Gastroesophageal sphincter (tissue), 4 donors: ENCODE data around the gene NT5M. TPM values are rescaled to one million over a fixed set of nuclear protein-coding genes. Genes with fewer than 3 reads are reported as not detected.
"Not testable (repeated sequence)": the region's sequence is repeated elsewhere in the genome, so short reads cannot be mapped to it uniquely, and the experiment has no call there.

Experiments used
- ATAC-seq: fragments of 150-250 bp; one replicate; pipeline ENCODE4 v1.9.1; 2016; ENCODE audit warnings: mild to moderate bottlenecking, moderate library complexity
- H3K27ac ChIP-seq, 4 donors: fragments of 200-600 bp; sonication (generic) in 3 of 4; 1 replicate in 3 of 4; 2 replicates in 1 of 4; pipeline ENCODE4 v1.5.1; 2016 to 2019
- H3K27me3 ChIP-seq: fragments of 200-600 bp; sonication (generic); one replicate; pipeline ENCODE4 v1.5.1; 2019
- H3K36me3 ChIP-seq, 2 donors: fragments of 200-600 bp; sonication (generic); one replicate each; pipeline ENCODE4 v1.5.1; 2019; ENCODE audit warnings: control low read depth in 1 of 2
- H3K4me1 ChIP-seq, 3 donors: fragments of 200-600 bp; sonication (generic); 1 replicate in 2 of 3; 2 replicates in 1 of 3; pipeline ENCODE4 v1.5.1; 2016 to 2019; ENCODE audit warnings: control low read depth in 2 of 3
- H3K4me3 ChIP-seq, 2 donors: fragments of 200-600 bp; sonication (generic); one replicate each; pipeline ENCODE4 v1.5.1; 2019; ENCODE audit warnings: mild to moderate bottlenecking in 1 of 2, moderate library complexity in 1 of 2
- H3K9me3 ChIP-seq, 3 donors: fragments of 200-600 bp; sonication (generic); one replicate each; pipeline ENCODE4 v1.5.1; 2017 to 2019; ENCODE audit warnings: control low read depth in 2 of 3
- EP300 ChIP-seq: sonication (generic); formaldehyde crosslinking; IDR thresholded peaks from one replicate; pipeline ENCODE4 v1.6.1; 2017; ENCODE audit warnings: antibody characterized with exemption, mild to moderate bottlenecking
- POLR2A ChIP-seq, 2 donors: fragments of 450-650 bp; IDR thresholded peaks; one replicate each; pipeline ENCODE4 v1.6.1; 2017; ENCODE audit warnings: antibody characterized with exemption in 2 of 2, mild to moderate bottlenecking in 2 of 2, moderate library complexity in 1 of 2
- POLR2AphosphoS5 ChIP-seq: sonication (generic); formaldehyde crosslinking; IDR thresholded peaks from one replicate; pipeline ENCODE4 v1.6.1; 2017; ENCODE audit warnings: antibody characterized with exemption
- WGBS, 2 donors: methylation state at CpG; one replicate each; pipeline ENCODE4 v1.1.5; 2018; ENCODE audit warnings: low coverage in 1 of 2; 5-methylcytosine and 5-hydroxymethylcytosine counted together
- total RNA-seq, 4 donors: library from RNA; depleted of rRNA; stranded (reverse); fragments of >200 nt; gene quantifications; one replicate each; pipeline ENCODE4 v1.1.0, GENCODE V29; 2016
- TF ChIP-seq, protein P1 (sequence below), 4 experiments: fragments of 200-600 bp in 2 of 4; fragments of 450-650 bp in 2 of 4; sonication (generic) in 1 of 4; IDR thresholded peaks; one replicate each; pipeline ENCODE4 v1.5.1; 2017 to 2019; ENCODE audit warnings: antibody characterized with exemption in 4 of 4, mild to moderate bottlenecking in 2 of 4, moderate library complexity in 2 of 4

NT5M gene
- total RNA-seq, 4 donors from 2014 or later, result 2.3 to 9.0 (median 4.5) TPM

DNA sequence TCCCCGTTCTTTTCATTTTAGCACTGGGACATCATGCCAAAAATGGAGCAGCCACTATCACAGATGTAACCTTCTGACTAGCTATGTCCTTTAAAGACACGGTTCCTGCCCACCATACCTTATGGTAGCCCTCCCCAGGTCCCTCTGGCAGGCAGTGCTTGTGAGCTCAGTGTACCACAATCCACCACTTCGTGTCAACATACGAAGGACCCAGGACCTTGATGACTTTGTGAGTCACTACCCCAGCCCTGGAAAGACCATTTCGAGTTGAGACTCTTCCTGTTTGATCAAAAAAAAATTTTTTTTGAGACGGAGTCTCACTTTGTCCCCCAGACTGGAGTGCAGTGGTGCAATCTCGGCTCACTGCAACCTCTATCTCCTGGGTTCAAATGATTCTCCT, 45.2 kb upstream of the NT5M start:
- 92% methylated on average over 5 of the region's 7 CpGs; no CpG with 5 or more reads in 1 of the 2 donors for WGBS, 2 donors
- TF ChIP-seq EP300, result no peak
- TF ChIP-seq POLR2AphosphoS5, result no peak
- no peak for TF ChIP-seq POLR2A (IDR thresholded peaks at IDR 0.05)
- TF ChIP-seq, protein P1, sequence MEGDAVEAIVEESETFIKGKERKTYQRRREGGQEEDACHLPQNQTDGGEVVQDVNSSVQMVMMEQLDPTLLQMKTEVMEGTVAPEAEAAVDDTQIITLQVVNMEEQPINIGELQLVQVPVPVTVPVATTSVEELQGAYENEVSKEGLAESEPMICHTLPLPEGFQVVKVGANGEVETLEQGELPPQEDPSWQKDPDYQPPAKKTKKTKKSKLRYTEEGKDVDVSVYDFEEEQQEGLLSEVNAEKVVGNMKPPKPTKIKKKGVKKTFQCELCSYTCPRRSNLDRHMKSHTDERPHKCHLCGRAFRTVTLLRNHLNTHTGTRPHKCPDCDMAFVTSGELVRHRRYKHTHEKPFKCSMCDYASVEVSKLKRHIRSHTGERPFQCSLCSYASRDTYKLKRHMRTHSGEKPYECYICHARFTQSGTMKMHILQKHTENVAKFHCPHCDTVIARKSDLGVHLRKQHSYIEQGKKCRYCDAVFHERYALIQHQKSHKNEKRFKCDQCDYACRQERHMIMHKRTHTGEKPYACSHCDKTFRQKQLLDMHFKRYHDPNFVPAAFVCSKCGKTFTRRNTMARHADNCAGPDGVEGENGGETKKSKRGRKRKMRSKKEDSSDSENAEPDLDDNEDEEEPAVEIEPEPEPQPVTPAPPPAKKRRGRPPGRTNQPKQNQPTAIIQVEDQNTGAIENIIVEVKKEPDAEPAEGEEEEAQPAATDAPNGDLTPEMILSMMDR (IDR thresholded peaks at IDR 0.05), result no peak
- ATAC-seq, result no peak
- no peaks in the 10 kb centered on the region for H3K27me3 ChIP-seq
- peaks cover 0 to 100% of the 10 kb centered on the region in 2 donors for H3K36me3 ChIP-seq
- H3K9me3 ChIP-seq, result no peaks in the 10 kb centered on the region
- no peak overlapping the region for H3K4me3 ChIP-seq
- no peaks in the 10 kb centered on the region for H3K4me1 ChIP-seq
- H3K27ac ChIP-seq, result no peak overlapping the region

DNA sequence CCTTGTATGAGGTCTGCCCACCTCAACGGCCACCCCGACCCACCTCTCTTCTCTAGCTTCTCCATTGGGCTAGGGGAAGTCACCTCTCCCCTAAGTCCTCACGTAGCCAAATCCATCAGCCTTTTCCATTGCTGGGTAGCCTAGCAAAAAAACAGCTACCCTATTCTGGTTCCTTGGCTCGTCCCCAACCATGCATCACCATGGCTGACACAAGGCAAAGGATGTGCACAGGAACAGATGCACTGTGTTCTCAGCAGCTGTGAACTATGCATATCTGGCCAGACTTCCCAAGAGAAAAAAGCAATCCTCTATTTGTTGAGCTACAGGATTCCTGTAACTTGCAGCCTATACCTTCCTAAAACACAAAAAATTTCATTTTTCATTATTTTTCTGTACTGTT, 44.2 kb upstream of the NT5M start:
- TF ChIP-seq POLR2AphosphoS5 (no peak), EP300 (no peak), POLR2A (IDR thresholded peaks at IDR 0.05) (no peak)
- TF ChIP-seq, protein P1 (IDR thresholded peaks at IDR 0.05), result no peak
- Histone ChIP-seq H3K9me3 (no peaks in the 10 kb centered on the region), H3K27ac (no peak overlapping the region), H3K4me3 (no peak overlapping the region), H3K27me3 (no peaks in the 10 kb centered on the region), H3K36me3 (peaks cover 0 to 100% of the 10 kb centered on the region in 2 donors), H3K4me1 (no peaks in the 10 kb centered on the region)
- WGBS, 2 donors, result 70% methylated on average over 2 of the region's 4 CpGs; no CpG with 5 or more reads in 1 of the 2 donors
- ATAC-seq, result no peak

DNA sequence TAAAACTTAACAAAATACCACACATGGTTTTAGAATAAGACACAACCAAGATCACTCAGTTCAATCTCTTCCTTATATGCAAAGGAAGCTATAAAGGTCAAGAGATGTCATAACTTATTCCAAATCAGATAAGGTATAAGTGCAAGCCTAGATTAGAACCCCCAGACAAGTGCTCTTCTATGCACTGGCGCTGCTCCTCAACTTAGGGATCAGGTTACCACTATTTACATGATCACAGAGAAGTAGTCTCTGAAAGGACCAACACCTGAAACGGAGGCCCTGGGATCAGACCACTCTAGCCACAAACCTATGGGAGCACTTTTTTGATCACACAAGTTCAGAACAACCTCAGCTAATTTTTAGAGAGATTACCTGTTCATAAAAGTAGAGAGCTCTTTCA, 38.7 kb upstream of the NT5M start:
- Histone ChIP-seq H3K36me3 (peaks cover 0 to 100% of the 10 kb centered on the region in 2 donors), H3K9me3 (no peaks in the 10 kb centered on the region)
- 77 to 83% methylated on average over 1 to 2 of the region's 2 CpGs for WGBS, 2 donors

DNA sequence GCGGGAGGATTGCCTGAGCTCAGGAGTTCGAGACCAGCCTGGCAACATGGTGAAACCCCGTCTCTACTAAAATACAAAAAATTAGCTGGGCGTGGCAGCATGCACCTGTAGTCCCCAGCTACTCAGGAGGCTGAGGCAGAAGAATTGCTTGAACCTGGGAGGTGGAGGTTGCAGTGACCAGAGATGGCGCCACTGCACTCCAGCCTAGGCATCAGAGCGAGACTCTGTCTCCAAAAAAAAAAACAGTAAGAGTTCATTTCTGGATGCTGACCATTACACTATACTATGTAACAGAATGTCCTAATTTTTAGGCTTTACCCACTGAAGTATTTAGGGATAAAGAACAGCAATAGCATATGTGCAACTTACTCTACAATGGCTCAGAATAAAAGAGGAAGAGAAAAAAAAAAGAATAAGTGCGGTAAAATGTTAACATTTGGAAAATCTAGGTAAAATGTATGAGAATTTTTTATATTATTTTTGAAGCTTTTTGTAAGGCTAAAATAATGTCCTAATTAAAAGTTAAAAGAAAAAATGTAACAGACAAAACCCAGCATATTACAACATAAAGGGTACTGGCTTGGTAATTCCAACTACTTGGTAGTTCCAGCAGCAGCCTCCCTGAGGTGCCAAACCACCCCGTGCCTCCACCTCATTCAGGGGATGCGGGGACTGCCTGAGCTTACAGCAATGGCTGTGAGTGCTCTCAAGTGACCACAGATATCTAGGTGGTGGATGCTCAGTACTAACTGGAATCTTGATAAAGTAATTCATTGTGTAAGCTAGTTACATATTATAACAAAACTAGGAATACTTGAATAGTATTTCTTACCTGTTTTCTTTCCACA, 33.0 kb upstream of the NT5M start:
- ATAC-seq, result no peak
- 89 to 90% methylated on average over 4 to 7 of the region's 9 CpGs for WGBS, 2 donors
- TF ChIP-seq POLR2A (IDR thresholded peaks at IDR 0.05), result no peak
- TF ChIP-seq, protein P1 (IDR thresholded peaks at IDR 0.05), result no peak
- TF ChIP-seq POLR2AphosphoS5, result no peak
- peaks cover 6 to 97% of the 10 kb centered on the region in 2 donors for H3K36me3 ChIP-seq
- no peak overlapping the region for H3K4me3 ChIP-seq
- no peak overlapping the region for H3K27ac ChIP-seq
- H3K27me3 ChIP-seq, result no peaks in the 10 kb centered on the region
- H3K9me3 ChIP-seq, result no peaks in the 10 kb centered on the region
- H3K4me1 ChIP-seq, result no peaks in the 10 kb centered on the region

More for the DNA sequence above, 38.7 kb upstream of the NT5M start:
- no peaks in the 10 kb centered on the region for H3K4me1 ChIP-seq
- TF ChIP-seq POLR2AphosphoS5, result no peak
- TF ChIP-seq, protein P1 (IDR thresholded peaks at IDR 0.05), result no peak
- no peak for TF ChIP-seq POLR2A (IDR thresholded peaks at IDR 0.05)
- no peak for TF ChIP-seq EP300
- H3K4me3 ChIP-seq, result no peak overlapping the region
- H3K27me3 ChIP-seq, result no peaks in the 10 kb centered on the region
- H3K27ac ChIP-seq, result no peak overlapping the region
- no peak for ATAC-seq

DNA sequence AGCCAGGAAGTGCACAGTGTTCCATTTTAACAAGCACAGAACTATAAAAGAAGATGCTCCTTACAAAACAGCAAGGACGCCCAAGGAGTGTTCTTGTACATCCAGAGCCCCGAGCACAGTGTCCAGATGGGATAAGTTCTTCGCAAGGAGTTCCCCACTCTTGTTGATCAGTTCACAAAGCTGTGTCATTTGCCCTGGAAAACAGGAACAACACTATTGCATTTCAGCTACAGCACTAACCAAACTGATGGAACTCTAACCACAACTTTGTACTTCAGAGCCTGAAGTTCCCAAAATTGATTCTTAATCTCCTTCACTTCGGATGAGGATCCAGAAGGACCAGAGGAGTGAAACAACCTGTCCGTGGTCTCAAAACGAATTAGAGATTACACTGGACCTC, 27.2 kb upstream of the NT5M start:
- no peak for ATAC-seq
- Histone ChIP-seq H3K9me3 (no peaks in the 10 kb centered on the region), H3K4me1 (peaks cover 0 to 44% (median 12%) of the 10 kb centered on the region in 3 donors), H3K36me3 (peaks cover 0 to 50% of the 10 kb centered on the region in 2 donors), H3K27ac (no peak overlapping the region), H3K4me3 (no peak overlapping the region), H3K27me3 (no peaks in the 10 kb centered on the region)
- no peak for TF ChIP-seq EP300
- TF ChIP-seq, protein P1 (IDR thresholded peaks at IDR 0.05), result no peak
- no peak for TF ChIP-seq POLR2A (IDR thresholded peaks at IDR 0.05)
- no peak for TF ChIP-seq POLR2AphosphoS5
- WGBS, 2 donors, result 56 to 76% methylated on average over 2 to 6 of the region's 6 CpGs

DNA sequence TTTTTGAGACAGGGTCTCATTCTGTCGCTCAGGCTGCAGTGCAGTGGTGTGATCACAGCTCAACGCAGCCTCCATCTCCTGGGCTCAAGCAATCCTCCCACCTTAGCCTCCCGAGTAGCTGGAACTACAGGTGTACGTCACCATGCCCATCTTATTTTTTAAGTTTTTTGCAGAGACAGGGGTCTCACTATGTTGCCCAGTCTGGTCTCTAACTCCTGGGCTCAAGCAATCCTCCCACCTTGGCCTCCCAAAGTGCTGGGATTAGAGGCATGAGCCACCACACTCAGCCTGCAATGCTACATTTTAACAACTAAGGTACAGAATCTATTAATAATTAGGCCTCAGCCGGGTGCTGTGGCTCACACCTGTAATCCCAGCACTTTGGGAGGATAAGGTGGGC, 25.7 kb upstream of the NT5M start:
- 83 to 92% methylated on average over 4 of the region's 5 CpGs for WGBS, 2 donors
- not testable (repeated sequence) for H3K27me3 ChIP-seq, H3K4me3 ChIP-seq, ATAC-seq, H3K9me3 ChIP-seq, H3K27ac ChIP-seq
- peaks cover 0 to 51% (median 12%) of the 10 kb centered on the region in 3 donors for H3K4me1 ChIP-seq
- peaks cover 0 to 38% of the 10 kb centered on the region in 2 donors for H3K36me3 ChIP-seq
